T-helper 22 cell (primary cell): ENCODE data around the gene STARD3NL.
A peak's percentile ranks its signal among the peaks of the same experiment; 100 is the strongest.

ENCODE experiments used
- DNase-seq: peaks from one replicate; pipeline ENCODE4 v3.0.0-alpha.2; 2020; ENCODE audit warnings: low read depth

Gene STARD3NL

DNA sequence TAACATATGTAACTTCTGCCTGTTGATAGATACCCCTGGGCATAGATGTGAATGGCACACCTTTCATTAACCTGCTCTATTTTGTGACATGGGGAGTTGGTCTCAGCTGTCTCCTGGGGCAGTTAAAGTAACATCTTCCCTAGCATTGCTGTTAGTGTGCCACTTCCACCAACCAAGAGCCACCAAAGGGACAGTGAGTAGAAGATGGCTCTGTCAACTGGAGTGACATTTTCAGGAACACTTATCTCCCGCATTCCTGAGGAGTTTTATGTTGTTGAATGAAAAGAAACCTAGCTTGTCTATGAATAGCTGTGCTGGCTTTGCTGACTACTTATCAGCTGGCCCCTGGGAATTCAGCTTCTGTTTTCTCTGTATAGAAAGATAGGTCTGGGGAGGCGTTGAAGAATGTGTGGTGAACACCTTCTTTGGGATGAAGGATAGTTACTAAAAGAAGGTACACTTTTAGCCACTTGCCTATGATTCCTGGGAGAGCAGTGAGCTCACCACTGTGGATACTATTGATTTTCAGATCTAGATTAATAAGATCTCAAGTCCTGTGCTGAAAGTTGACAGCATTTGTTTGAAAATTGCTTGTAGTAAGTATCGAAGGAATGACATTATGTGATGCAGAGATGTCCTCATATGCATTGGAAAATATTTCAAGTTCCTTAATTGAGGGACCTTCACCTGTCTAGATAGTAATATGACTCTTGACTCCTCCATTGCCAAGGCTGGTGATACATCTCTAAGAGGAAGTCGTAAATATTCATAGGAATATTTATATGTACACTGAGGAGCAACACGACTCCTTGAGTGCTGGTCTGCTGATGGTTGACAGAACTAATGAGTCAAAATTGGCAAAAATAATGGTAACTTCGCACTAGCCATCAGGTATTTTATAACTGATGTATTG, 7.6 kb downstream of the STARD3NL start:
- DNase-seq, result no peak

DNA sequence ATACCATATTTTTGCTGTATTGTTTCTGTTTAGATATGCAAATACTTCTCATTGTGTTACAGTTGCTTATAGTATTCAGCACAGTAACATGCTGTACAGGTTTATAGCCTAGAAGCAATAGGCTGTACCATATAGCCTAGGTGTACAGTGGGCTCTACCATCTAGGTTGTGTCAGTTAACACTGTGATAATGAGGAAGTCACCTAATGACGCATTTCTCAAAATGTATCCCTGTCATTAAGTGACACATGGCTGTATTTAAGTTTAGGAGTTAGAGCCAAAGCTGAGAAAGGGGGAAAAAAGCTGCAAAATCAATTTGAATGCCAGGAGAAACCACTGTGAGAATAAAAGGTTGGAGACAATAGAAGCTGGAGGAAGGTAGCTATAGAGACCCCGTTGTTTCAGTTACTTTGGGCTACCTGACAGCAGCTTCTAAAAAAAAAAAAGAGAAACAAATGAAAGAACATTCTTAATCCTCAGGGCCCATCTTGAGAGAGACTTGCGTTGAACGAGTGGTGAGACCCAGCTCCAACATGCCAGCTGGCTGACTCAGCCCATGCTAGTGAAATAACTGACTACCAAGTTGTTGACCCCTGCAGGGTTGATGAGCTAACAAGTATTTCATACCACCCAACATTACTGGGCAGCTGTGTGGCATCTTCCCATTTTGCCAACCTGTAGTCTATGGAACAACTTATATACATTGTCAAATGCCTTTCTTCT, 8.7 kb downstream of the STARD3NL start:
- DNase-seq, result no peak

DNA sequence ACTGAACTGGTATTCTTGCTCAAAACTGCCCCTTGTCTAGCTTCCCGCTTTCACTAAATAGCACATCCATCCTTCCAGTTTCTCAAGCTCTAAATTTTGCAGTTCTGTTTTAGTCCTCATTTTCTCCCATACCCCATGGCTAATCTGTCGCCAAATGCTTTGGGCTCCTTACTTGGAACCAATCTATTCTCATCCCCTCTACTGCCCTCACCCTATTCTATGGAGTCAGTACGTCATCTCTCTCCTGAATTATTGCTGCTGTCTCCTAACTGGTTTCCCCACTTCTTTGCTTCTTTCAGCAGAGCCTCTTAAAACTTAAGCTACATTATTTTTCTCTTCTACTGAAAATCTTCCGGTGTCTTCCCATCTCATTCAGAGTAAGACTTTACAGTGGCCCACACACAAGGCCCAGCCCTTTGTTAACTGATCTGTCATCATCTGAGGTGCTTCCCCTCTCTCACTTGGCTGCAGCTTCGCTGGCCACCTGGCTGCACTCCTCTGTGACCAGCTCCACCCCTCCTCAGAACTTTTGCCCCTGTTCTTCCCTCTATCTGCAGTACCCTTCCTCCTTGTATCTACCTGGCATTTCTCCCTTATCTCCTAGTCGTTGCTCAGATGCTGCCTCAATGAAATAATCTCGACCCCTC, 9.9 kb downstream of the STARD3NL start:
- DNase-seq, result no peak

DNA sequence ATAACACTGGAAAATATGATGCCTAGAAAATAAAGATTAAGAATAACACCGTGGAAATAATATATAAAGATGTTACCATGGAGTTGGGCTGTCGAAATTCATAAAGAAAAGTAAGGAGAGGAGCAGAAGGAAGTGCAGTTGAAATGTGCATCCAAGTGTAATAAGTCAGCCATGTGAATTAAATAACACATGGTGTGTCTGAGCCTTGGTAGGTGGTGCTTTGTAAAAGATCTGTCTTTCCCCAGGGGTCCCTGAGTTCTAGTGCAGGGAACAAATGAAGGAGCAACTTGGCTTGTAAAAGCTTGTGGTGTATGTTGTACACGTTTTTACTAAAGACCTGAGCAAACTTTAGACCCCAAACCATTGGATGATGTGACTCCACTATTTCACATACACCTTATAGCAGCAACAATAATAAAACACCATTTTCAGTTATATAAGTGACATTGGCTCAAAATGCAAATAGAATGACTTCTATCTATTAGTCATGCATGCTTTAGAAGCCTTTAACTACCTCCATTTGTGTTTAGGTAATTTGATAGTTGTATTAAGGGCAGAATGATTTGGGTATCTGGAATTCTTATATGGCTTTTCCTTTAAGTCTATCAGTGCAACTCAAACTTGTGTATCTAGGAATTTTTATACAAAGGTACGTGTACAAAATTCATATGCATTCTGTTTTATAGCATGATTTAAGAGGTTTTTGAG, 11.3 kb downstream of the STARD3NL start:
- DNase-seq, result no peak

DNA sequence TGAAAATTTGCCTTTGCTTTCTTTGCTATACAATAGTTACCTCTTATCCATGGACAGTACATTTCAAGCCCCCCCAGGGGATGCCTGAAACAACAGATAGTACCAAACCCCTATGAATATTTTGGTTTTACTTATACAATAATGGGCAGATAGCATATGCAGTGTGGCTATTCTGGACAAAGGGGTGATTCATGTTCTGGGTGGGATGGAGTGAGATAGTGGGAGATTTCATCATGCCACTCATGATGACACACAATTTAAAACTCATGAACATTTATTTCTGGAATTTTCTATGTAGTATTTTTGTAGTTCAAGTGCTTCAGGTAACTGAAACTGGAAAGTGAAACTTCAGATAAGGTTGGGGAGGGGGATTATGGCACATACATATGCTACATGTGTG, 12.0 kb downstream of the STARD3NL start:
- DNase-seq, result no peak

DNA sequence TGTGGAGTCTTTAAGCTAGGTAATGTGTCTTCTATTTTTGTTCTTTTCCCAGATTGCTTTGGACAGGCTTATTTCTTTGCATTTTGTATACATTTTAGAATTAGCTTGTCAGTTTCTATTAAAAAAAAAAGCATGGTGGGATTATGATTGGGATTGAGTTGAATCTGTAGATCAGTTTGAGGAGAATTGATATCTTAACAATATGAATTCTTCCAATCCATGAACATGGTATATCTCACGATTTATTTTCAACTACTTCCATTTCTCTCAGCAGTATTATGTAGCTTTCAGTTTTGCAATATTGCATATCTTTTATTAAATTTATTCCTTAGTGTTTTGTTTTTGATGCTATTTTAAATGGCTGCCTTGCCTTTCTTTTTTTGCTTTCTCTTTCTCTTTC, 13.7 kb downstream of the STARD3NL start:
- DNase-seq, result no peak

DNA sequence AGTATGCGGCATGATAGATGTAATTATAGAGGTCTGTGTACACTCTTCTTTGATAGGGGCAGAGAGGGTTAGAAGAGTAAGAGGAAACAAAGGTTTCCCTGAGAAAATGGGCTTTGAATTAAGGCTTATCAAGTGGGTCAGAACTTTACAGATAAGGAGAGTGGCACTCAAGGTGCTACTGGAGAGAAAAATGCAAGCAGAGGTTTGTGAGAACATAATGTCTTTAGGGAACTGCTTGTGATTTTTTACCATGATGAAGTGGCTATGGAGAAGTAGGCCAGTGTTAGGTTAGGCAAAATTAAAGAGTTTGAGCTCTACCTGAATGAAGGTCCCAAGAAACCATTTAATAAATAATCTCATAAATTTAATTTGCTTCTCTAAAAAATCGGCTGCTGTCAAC, 14.3 kb downstream of the STARD3NL start:
- DNase-seq, result no peak

DNA sequence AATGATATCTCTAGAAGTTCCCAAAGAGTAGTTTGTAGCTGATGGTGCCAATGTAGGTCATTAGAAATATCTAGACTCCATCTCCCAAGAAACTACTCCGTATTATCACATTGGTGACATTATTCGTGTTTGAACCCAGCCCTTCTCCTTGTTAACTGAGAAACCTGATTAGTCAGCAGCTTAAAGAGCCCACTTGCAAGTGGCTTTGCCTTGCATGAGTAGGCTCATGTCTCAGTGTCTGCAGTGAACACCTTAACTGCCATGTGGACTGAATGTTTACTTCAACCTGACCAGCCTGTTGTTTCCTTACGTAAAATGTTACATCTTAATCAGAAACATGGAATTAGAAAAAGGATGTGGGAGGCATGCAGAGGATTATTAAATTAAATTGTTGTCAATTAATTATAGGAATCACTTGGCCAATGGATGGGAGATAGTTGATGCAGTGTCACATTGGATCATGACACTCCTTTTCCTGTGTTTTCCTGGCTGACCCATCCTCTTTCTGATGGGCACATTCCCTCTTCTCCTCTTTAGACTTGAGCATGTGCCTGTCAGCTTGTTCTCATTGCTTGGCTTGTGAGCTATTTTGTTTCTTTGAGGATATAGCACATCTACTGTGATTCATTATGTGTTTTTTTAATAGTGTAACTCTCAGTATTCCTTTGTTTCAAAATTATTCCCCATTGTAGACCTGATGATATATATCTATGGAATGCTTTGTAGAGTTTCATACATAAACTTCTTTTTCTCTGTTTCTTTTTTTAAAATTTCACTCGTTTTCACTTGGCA, 18.0 kb downstream of the STARD3NL start:
- no peak for DNase-seq

DNA sequence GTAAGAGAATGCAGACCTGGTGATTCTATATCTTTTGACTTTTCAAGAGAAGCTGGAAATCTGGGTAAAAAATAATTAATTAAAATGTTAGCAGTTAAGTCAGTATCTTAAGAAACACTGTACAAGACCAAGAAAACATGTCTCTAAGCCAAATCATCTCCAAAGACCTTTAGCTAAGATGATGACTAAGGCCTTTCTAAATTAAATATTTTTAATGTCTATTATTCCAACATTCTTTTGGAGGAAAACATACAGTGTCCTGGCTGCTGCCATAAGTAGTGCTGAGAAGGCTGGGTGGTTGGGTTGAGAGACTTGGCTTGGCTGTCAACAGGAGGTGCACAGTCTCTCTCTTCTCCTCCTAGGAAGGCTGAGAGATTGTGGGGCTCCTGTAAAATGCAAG, 20.3 kb downstream of the STARD3NL start:
- DNase-seq, result no peak

DNA sequence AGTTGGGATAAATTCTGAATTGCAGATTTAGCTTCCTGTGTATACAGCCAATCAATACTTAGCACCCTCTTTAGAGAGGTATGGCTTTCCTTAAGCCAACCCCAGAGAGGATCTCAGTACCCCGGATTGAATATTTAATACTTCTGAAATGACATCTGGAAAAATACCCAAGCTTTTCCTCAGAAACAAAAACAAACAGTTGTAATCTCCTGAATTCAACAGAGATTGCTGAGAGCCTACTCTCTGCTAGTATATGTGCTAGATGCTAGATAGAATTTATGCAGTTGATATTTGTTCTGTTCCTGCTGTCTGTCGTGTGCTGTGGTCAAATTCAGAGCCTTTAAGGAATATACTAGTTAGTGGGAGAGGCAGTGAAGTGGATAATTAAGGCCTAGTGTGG, 21.1 kb downstream of the STARD3NL start:
- DNase-seq, result no peak

DNA sequence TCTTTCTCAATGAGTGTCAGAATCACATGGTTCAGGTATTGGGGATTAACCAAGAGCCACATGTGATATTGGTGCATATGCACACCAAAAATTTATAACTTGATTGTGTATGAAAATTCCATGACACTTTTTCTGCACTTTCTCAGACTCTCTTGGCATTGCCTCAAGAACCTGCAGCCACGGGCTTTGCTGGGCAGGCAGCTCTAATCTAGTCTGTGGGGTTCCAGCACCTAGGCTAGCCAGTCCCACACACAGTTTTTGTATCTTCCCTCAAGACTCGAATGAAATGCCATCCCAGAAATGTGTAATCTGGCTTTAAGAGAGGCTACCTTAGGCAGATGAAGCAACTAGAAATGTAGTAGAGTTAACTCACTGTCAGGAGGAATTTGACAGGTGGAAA, 21.7 kb downstream of the STARD3NL start:
- DNase-seq, result no peak

DNA sequence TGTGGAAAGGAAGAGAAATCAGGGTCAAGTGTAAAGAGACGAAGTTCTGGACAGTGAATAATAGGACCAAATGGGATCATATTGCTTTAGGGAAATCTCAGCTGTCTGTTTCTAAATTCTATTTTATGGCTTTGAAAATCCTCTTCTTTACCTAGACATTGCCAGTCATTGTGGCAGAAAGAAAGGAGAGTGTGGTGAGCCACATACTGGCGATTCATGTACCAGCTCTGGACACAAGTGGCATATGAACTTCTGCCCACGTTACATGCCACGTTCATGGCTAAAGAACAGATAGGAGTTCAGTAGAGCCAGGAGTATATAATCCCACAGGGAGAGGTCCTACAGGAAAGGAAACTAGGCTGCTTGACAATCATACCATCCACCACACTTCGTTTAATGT, 28.0 kb downstream of the STARD3NL start:
- DNase-seq, result no peak

DNA sequence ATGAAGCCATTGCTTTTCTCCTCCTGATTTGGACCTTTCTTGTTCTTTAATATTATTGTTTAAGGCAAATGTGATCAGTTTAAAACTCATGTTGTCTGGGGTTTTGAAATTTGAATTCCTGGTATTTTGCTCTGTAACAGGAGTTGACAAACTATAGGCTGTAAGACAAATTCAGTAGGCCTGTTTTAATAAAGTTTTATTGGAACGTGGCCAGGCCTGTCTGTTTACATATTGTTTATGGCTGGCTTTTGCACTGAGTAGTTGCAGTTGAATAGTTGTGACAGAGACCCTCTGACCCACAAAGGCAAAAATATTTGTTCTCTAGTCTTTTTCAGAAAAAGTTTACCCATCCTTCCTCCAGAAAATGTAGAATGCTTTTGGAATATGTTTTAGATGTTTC, 29.8 kb downstream of the STARD3NL start:
- no peak for DNase-seq

DNA sequence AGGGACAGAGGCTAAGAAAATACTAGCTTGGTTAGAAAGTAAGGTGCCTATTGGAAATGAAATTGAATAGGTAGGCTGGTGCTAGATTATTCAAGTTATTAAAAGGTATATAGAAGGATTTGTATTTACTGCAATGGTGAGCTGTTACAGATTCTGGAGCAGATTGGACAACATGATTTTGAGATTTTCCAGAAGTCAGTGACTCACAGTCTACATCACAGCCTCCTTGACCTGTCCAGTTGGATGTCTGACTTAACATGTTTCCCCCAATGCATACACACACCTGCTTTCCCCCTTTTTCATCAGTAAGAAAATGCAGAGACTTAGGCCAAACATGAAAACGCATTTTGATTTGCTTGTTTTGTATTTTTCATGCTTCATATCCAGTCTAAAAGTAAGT, 33.4 kb downstream of the STARD3NL start:
- no peak for DNase-seq

DNA sequence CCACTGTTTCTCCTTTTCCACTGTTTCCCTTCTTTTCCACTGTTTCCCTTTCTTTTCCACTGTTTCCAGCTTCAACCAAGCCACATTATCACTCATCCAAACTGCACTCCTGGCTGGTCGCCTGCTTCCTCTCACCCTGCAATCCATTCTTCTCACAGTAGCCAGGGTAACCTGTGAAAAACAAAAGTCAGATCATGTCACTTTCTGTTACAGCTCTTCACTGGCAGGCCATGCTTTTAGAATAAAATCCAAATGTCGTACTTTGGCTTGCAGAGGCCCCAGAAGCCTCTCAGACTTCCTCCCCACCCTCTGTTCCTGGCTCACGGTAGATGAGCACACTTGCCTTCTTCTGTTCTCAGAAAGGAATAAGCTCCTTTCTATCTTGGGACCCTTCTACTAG, 33.9 kb downstream of the STARD3NL start:
- no peak for DNase-seq

DNA sequence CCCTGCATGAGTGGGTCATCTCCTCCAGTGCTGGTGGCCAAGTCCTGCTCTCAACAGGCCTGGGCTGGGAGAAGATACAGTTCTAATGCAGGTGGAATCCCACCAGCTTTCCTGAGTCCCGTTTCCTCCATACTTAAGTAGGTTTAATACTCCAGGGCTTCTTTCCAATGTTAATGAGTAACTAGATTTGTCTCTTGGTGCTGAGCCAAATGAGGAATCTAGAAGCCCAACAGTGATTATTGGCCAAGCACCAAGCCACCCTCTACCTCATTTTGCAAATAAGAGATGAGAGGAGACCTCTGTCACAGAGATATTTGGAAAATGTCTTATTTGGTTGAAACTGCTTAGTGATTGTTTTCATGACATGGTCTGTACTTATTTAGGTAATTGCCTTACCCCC, 37.1 kb downstream of the STARD3NL start:
- no peak for DNase-seq

DNA sequence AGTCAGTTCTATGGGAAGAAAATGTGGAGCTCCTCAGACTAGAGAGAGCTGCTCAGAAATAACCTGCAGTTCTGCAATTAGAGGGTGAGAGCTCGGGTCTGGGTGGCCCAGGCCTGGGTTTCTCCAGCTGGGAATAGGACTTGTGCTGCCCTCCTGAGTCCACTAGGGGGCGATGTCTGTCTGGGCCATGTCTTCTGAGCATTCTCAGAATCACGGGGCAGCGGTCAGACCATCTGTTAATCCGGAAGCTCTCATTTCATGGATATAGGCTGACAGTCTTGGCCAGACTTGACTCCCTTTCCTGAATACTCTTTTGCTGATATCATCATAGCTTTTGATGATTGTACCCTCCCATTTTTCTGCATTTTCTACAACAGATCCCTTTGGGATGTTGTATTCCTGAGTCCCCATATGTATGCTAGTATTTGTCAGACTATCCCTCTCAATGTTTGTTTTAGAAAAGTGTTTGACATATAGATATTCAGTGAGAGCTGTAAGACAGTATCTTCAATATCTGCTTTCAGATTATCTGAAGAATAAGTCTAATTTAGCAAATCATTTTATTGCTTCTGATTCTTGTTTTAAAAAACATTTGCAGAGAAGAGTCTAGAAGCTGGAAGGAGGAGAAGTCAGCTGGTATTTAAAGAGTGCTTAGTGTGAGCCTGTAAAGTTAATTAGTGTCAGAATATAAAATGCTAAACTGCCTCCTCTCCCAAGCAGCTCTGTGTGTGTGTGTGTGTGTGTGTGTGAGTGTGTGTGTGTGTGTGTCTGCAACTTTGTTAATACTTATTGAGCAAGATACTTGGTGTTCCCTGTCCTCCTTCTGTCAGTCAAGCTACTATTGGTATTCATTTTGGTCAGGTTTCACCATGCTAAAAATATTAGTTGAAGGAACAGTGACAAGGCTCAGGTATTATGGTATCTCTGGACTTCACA, 38.0 kb downstream of the STARD3NL start:
- DNase-seq, result peak; percentile 47

DNA sequence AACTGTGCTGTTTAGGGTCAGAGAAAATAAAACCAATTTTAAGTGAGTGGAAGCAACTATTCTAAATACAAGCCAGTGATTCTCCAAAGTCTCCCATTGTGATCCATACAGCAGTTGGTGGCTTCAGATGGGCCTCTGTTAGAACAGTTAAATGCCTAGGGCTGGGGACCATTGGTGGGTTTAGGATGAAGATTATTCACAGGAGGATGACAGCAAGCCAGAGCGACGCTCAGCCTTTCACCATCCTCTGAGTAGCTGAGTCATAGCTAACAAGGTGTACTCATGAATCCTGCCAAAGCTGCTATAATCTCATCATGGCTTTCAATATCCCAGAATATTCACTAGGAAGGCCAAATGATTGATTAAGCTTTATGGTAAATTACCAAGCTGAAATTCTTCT, 39.6 kb downstream of the STARD3NL start:
- no peak for DNase-seq

DNA sequence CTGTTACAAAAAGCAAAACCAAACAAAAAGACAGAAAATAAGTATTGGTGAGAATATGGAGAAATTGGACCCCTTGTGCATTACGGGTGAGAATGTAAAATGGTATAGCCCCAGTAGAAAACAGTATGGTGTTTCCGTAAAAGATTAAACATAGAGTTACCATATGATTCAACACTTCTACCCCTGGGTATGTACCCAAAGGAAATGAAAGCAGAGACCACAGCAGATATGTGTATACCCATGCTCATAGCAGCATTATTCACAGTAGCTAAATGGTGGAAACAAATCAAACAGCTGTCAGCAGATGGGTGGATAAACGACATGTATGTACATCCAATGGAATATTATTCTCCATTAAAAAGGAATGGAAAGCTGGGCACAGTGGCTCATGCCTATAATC, 42.4 kb downstream of the STARD3NL start:
- no peak for DNase-seq

DNA sequence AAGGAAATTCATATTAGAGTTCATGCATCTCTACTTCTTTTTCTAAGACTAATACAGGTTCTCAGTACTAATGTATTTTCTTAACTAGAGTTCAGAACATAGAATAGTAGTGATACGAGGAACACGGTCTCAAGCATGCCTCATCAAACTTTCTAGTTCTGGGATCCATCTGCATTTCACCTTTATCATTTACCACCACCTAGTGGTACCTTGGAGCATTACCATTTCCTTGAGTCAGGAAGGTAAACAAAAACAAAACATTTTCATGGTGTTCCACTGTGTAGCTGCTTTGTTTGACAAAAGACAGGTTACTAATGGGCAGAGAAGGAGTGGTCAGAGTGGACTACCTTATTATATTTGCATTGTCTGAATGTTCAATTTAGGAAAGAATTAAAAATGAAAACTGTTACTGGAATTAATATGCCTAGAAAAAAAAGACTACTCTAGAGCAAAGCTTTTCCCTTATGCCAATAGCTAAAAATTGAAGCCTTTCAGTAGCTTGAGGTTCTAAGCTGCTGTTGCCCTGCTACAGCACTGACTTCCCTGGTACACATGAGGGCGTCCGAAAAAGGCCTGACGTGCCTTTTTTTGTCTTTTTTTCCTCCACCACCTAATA, 44.5 kb downstream of the STARD3NL start:
- no peak for DNase-seq
